Uterus (tissue), 2 donors: ENCODE data around the gene IGSF11.

Source experiments
- POLR2A ChIP-seq, 2 donors: fragments of 450-650 bp; IDR thresholded peaks; one replicate each; pipeline ENCODE4 v1.6.1; 2016; ENCODE audit warnings: antibody characterized with exemption in 2 of 2, mild to moderate bottlenecking in 1 of 2, moderate library complexity in 1 of 2
- TF ChIP-seq, protein P1 (sequence below), 4 experiments: fragments of 200-600 bp in 2 of 4; fragments of 450-650 bp in 2 of 4; sonication (generic) in 2 of 4; IDR thresholded peaks; one replicate each; pipeline ENCODE4 v1.5.1; 2016 to 2019; ENCODE audit warnings: antibody characterized with exemption in 4 of 4, mild to moderate bottlenecking in 2 of 4, moderate library complexity in 1 of 4

DNA sequence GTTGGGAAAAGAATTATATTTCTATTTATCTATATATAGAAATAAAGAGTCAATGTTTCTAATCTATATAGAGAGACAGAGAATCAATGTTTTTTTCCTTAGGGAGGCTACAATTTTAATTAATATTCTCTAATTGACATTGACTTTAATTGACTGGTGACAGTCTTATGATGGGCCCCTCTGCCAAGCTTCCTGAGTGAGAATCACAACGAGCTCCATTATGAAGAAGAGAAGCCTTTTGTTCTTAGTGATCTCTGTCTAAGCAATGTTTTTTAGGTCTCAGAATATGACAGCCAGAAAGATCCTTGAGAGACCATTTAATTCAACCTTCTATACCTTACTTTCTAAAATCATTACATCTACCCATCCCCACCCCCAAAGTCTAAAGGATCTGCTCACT is 70.9 kb downstream of the IGSF11 start:
- TF ChIP-seq, protein P1, sequence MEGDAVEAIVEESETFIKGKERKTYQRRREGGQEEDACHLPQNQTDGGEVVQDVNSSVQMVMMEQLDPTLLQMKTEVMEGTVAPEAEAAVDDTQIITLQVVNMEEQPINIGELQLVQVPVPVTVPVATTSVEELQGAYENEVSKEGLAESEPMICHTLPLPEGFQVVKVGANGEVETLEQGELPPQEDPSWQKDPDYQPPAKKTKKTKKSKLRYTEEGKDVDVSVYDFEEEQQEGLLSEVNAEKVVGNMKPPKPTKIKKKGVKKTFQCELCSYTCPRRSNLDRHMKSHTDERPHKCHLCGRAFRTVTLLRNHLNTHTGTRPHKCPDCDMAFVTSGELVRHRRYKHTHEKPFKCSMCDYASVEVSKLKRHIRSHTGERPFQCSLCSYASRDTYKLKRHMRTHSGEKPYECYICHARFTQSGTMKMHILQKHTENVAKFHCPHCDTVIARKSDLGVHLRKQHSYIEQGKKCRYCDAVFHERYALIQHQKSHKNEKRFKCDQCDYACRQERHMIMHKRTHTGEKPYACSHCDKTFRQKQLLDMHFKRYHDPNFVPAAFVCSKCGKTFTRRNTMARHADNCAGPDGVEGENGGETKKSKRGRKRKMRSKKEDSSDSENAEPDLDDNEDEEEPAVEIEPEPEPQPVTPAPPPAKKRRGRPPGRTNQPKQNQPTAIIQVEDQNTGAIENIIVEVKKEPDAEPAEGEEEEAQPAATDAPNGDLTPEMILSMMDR (IDR thresholded peaks at IDR 0.05) = no peak
- no peak for TF ChIP-seq POLR2A (IDR thresholded peaks at IDR 0.05)
